ENCODE measurements around the gene SELP. TPM values are rescaled to one million over a fixed set of nuclear protein-coding genes. Genes with fewer than 3 reads are reported as not detected.

Gene SELP
- total and polyA plus RNA-seq, 3 experiments from 2014 or later = 0.31 to 2.7 (median 0.75) TPM

Other genes with a start within 250 kb of the SELP start
- under 1 TPM; 0.24 to 0.26 TPM for gene CCDC181, start 202.7 kb downstream of the SELP start, total RNA-seq
- gene CCDC181, start 202.7 kb downstream of the SELP start, polyA plus RNA-seq = not detected
- 1 to 10 TPM; 8.3 to 9.3 TPM for gene SLC19A2, start 144.2 kb downstream of the SELP start, total RNA-seq
- gene SLC19A2, start 144.2 kb downstream of the SELP start, polyA plus RNA-seq = 0.62 TPM
- 10 to 100 TPM; 72.2 to 76.5 TPM for gene F5, start 43.6 kb downstream of the SELP start, total RNA-seq
- gene F5, start 43.6 kb downstream of the SELP start, polyA plus RNA-seq = 0.06 TPM
- gene SELL, start 81.5 kb upstream of the SELP start, total RNA-seq = 10 to 100 TPM; 48.2 to 48.5 TPM
- gene SELL, start 81.5 kb upstream of the SELP start, polyA plus RNA-seq = 871 TPM
- gene SELE, start 104.0 kb upstream of the SELP start, total RNA-seq = not detected
- 0.06 TPM for gene SELE, start 104.0 kb upstream of the SELP start, polyA plus RNA-seq
- gene METTL18, start 164.8 kb upstream of the SELP start, total RNA-seq = 10 to 100 TPM; 14.5 to 16.2 TPM
- gene METTL18, start 164.8 kb upstream of the SELP start, polyA plus RNA-seq = 25.7 TPM